Superior temporal gyrus (tissue), 1 donor: ENCODE measurements around the gene PIN4.
A peak's percentile ranks its signal among the peaks of the same experiment; 100 is the strongest.
"Not testable (repeated sequence)": the region's sequence is repeated elsewhere in the genome, so short reads cannot be mapped to it uniquely, and the experiment has no call there.

Experiments used
- DNase-seq: peaks from one replicate; pipeline ENCODE4 v3.0.0-alpha.2; 2016; ENCODE audit errors: extremely low spot score

Gene PIN4

DNA sequence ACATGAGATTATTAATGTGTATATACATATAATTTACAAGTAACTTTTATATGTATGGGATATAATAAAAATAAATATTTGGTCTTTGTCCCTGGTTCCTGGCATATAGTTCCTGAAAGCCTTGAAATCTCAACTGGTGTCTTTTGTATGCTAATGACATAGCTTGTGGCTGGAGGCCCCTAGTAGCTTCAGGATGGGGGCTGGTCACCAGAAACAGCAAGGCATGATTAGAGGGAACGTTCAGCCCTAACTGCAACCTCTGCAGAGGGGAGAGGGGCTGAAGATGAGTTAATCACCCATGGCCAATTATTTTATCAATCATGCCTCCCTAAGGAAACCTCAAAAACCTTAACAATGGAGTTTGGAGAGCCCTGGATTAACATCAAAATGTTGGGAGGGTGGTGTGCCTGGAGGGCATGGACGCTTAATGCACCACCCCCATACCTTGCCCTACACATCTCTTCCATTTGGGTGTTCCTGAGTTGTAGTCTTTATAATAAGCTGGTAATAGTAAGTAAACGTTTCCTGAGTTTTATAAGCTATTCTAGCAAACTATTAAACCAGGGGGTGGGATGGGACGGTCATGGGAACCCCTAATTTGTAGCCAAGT lies 21.3 kb downstream of the PIN4 start:
- no peak for DNase-seq

- no peak for DNase-seq
Measured at GRCh38 chrX:72203421-72203820, 21.9 kb downstream of the PIN4 start.

DNA sequence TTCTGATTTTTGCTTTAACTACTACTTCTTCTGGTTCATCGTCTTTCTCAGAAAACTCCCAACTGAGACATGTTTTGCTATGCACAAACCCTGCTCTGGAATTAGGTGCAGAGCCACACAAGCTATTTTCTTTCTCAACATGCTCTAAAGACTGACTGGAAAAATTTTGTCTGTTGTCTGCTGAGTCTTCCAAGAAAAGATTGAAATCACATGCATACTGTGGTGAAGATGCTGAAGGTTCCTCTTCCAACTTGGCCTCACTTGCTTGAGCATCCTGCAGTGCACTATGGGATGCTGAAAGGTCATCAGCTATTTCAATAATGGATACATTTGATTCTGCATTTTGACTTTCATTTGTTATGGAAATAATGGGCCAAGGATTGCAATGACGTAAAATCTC lies 24.1 kb downstream of the PIN4 start:
- DNase-seq = no peak

DNA sequence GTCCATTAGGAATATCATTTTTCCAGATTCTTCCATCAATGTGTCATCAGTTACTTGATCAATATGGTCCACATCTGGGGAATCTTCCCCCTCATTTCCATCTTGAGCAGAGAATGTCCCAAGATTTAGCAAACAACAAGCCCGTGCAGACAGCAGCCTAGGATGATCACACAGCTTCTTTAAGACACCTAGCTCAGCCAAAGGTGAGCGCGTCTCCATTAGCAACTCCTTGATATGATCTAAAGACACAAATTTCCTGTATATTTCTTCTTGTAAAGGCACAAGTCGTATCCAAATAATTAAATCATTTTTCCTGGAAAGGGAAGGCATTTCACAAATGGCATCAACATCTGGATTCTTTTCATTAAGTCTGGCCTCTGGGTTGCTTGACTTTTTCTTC lies 25.8 kb downstream of the PIN4 start:
- DNase-seq = no peak

- no peak for DNase-seq
Measured at GRCh38 chrX:72208126-72208800, 26.7 kb downstream of the PIN4 start.

DNA sequence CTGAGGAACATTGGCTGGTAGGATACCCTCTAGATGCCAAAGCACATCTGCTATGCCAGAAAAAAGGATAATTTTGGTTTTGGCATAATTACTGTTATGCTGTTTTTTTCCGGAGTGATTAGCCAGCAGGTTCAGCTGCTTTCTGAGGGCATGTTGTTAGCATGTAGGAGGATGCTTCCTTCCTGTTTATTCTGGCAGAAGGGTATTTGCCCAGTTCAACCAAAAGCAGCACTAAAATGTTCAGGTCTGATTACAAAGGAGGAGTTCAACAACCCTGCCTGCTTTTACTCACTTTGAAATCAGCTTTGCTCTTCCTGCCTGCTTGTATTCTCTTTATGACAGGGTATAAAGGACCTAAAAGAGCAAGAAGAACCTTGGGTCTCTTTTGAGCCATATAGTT lies 35.4 kb downstream of the PIN4 start:
- no peak for DNase-seq

DNA sequence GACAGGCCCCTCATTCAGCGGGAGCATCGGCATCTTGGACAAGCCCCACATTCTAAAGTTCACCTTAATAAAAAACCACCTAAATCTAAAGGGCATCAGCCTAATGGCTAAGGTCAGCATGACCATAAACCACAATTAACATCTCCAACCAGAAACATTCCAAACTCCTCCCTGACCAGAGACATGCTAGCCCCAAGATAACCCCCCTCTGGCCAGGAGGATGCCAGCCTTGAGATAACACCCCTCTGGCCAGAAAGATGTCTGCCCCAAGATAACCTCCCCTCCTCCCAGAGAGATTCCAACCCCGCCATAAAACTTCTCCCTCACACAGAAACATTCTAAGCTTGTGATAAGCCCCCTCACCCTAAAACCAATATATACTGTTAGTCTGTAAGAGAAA lies 38.8 kb downstream of the PIN4 start:
- DNase-seq = not testable (repeated sequence)

DNA sequence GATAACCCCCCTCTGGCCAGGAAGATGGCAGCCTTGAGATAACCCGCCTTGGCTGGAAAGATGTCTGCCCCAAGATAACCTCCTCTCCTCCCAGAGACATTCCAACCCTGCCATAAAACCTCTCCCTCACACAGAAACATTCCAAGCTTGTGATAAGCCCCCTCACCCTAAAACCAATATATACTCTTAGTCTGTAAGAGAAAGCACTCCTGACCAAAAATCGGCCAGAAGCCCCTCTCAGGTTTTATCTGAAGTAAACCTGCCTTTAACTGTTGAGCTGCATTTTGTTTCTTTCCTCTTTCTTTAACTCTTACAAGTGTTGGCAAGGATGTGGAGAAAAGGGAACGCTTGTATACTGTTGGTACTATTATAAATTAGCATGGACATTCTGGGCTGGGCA lies 48.7 kb downstream of the PIN4 start:
- DNase-seq = no peak

DNA sequence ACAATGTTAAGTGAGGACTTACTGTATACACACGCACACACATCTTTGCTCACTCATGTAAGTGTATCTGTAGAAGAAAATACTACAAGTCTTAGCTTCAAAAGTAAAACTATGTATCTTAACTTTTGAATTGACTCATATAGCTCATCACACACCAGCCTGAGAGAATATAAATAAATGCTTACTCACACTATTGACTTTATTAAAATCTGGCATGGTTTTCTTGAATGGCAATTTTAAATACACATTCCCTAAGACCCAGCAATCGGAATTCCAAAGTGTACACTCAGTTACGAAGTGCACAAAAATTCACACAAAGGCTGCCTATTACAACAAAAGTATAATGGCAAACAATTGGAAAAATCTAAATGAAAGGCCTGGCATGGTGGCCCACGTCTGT lies 55.3 kb downstream of the PIN4 start:
- no peak for DNase-seq

DNA sequence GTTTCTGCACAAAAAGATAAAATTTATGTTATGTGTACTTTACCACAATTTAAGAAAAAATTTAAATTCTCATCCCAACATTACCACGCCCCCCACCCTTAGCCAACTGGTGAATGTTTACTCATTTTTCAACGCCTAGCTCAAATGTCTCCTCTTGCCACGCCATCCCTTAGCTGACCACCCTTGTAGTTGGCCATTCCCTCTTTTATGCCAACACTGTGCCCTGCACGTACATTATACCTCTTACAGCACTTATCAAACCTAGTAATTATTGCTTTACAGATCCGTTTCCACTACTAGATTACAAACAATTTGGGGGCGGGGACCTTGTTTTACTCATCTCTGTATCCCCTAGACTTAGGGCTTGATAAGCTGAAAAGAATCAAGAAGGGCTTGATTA lies 56.6 kb downstream of the PIN4 start:
- DNase-seq = no peak

DNA sequence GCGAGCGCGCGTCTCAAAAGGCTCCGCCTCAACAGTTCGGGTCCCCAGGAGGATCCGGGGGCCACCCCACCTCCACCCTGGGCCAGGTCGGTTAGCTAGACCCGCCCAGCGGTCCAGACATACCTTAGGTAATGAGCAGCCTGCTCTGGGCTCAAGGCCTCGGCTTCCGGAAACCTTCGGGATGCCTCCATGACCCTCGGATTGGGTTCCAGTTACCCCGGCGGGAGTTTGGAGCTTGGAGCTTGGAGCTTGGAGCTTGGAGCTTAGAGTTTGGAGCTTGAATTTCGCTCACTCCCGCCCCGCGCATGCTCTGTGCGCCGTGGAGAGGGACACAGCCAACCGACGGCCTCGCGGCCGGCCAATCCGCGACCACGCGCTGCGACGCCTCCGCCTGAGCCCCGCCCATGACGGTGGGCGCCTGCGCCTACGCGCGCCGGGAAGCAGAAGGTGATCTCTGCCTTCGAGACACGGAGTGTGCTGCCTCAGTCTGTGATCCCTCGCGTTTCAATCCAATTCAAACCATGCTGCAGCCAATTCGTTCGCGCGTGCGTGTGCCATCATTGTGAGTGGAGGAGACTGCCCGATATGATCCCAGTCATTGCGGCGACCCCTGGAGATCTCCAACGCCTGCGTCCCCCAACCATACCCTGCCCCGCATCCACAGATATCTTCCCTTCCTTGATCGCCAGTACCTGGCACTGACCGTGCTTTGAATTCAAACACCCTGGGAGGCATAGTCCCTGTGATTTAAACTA lies 57.3 kb downstream of the PIN4 start, which contains the start of gene ERCC6L:
TSS of gene ERCC6L (minus strand) at position 307 of the 755 bp plus-strand sequence. CDS start at position 191, 116 bp downstream.
- DNase-seq = peak; percentile 85

DNA sequence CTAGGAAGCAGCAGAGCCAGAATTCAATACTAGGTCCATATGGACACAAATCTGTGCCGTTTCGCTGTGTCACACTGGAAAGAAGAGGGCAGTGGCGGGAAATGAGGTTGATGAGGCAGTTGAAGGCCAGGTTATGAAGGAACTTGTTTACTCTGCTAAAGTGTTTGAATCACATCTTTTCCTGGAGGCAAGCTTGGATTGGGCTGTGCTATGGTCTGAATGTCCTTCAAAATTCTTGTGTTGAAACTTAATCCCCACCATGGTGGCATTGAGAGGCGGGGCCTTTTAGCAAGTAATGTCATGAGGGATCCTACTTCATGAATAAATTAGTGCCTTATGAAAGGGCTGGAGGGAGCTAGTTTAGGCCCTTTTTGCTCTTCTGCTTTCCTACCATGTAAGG lies 59.4 kb downstream of the PIN4 start:
- DNase-seq = no peak

DNA sequence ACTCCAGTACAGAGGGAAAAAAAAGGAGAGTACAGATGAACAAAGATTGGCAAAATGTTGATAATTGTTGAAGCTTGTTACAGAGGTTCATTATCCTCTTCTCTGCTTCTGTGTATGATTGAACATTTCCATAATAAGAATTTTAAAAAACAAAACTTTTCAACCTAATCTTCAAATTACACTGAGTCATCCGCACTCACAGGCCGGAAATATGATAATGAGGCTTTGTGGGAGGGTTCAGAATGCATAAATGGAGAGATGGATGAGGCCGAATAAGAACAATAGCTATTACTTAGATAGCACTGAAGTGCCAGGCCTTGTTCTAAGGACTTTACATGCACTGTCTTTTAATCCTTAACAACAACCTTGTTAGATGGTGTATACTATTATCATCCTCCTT lies 61.9 kb downstream of the PIN4 start:
- DNase-seq = no peak

GRCh38 chrX:72245461-72246089 lies 64.0 kb downstream of the PIN4 start:
- peak; percentile 62 for DNase-seq

DNA sequence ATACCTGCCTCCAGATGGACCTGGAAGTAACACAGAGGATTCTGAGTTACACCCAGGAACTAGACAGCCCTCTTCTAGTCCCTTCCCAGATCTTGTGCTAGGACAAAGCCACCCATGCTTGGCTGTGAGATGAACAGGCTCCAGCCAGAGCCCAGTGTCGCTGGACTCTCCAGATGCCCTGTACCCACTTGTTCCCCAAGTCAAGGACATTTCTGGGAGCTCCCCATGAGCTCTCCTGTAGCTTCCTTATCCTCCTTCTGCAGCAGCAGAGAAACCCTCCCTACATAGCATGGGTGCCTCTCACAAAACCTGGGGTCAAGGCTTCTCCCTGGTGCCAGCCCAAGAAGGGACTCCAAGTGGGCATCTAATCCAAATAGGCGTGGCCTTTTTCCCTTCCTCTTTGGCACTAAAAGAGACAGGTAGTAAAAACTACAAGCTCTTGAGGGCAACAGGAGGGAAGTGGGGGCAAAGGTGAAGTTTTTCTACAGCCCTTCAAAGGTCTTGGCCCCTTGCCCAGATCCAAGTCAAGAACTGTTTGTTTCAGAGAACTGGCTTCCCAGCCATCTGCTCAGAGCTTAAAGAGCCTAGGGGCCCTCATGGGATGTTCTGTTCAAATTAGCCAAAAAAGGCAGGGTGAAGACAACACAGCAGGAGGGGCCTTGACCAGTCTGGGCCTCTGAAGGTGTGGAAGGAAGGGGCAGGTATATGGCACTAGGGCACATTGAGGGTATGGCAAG lies 65.8 kb downstream of the PIN4 start:
- no peak for DNase-seq
